Skeletal muscle tissue (tissue), 4 donors: ENCODE measurements around the gene CDSN. TPM values are rescaled to one million over a fixed set of nuclear protein-coding genes. Genes with fewer than 3 reads are reported as not detected.
A peak's percentile ranks its signal among the peaks of the same experiment; 100 is the strongest.

Source experiments
- H3K27ac ChIP-seq: one replicate; pipeline ENCODE4 v1.7.0; 2013; ENCODE audit warnings: mild to moderate bottlenecking, low read depth, low read length, inconsistent platforms
- H3K27me3 ChIP-seq, 3 donors: one replicate each; pipeline ENCODE4 v1.7.0; 2013; ENCODE audit warnings: low read length in 3 of 3; ENCODE audit not compliant: control insufficient read depth in 3 of 3, insufficient read depth in 3 of 3
- H3K36me3 ChIP-seq, 3 donors: one replicate each; pipeline ENCODE4 v1.7.0; 2013; ENCODE audit warnings: low read length in 3 of 3; ENCODE audit not compliant: control insufficient read depth in 3 of 3, insufficient read depth in 3 of 3
- H3K4me1 ChIP-seq, 3 donors: one replicate each; pipeline ENCODE4 v1.7.0; 2013; ENCODE audit warnings: low read length in 3 of 3, mild to moderate bottlenecking in 3 of 3; ENCODE audit not compliant: control insufficient read depth in 3 of 3, insufficient read depth in 3 of 3
- H3K4me3 ChIP-seq, 3 donors: one replicate each; pipeline ENCODE4 v1.7.0; 2013; ENCODE audit warnings: low read length in 3 of 3
- H3K9ac ChIP-seq, 3 donors: one replicate each; pipeline ENCODE4 v1.7.0; 2013; ENCODE audit warnings: low read length in 3 of 3, mild to moderate bottlenecking in 3 of 3, moderate library complexity in 2 of 3, low read depth in 1 of 3
- H3K9me3 ChIP-seq, 3 donors: one replicate each; pipeline ENCODE4 v1.7.0; 2013; ENCODE audit warnings: low read length in 3 of 3; ENCODE audit not compliant: control insufficient read depth in 3 of 3
- total RNA-seq: library from RNA; depleted of rRNA; stranded (reverse); fragments of >200 nt; gene quantifications from one replicate; pipeline ENCODE4 v1.2.3, GENCODE V29; 2014
- donor health status: Osteomylitis.

Gene CDSN
- total RNA-seq, 1 donor from 2014 or later, result not detected

DNA sequence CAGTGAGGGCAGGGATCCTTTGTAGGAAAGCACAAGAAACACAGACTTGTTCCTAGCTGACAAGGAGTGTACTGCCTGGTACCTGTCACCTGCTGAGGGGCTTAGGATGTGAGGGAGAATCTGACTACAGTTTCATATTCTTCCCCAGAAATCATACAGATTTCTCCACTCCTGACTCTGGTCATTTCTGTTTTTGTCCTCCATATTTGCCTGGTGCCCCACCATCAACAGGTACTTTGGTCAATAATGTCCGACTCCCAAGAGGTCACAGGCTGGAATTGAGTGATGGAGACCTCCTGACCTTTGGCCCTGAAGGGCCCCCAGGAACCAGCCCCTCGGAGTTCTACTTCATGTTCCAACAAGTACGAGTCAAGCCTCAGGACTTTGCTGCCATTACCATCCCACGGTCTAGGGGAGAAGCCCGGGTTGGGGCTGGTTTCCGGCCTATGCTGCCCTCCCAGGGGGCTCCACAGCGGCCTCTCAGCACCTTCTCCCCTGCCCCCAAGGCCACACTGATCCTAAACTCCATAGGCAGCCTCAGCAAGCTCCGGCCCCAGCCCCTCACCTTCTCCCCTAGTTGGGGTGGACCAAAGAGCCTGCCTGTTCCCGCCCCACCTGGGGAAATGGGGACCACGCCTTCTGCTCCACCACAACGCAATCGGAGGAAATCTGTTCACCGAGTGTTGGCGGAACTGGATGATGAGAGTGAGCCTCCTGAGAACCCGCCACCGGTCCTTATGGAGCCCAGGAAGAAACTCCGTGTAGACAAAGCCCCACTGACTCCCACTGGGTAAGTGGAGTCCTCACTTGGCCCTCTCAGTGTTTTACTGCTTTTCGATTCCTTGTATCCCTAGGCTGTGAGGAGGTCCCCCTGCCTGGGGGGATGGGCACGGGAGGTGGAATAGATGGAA, 41.2 kb upstream of the CDSN start:
- no peak overlapping the region for H3K4me3 ChIP-seq
- no peaks in the 10 kb centered on the region for H3K27me3 ChIP-seq
- H3K9me3 ChIP-seq, result no peaks in the 10 kb centered on the region
- H3K36me3 ChIP-seq, result peaks cover 0 to 4% (median 2%) of the 10 kb centered on the region in 3 donors
- H3K9ac ChIP-seq, result no peak overlapping the region
- peaks cover 19 to 25% (median 19%) of the 10 kb centered on the region in 3 donors for H3K4me1 ChIP-seq
- no peak overlapping the region for H3K27ac ChIP-seq

GRCh38 chr6:31158863-31159855, 38.9 kb upstream of the CDSN start:
- Histone ChIP-seq H3K9me3 (no peaks in the 10 kb centered on the region), H3K27ac (no peak overlapping the region), H3K36me3 (peaks cover 2 to 17% (median 15%) of the 10 kb centered on the region in 3 donors), H3K4me1 (peaks cover 19 to 35% (median 22%) of the 10 kb centered on the region in 3 donors), H3K27me3 (no peaks in the 10 kb centered on the region), H3K4me3 (peak overlapping the region; percentile 76 to 86 (median 82)), H3K9ac (peak overlapping the region; percentile 40 to 77 (median 76))

- peaks cover 19 to 35% (median 22%) of the 10 kb centered on the region in 3 donors for H3K4me1 ChIP-seq
- H3K9me3 ChIP-seq, result no peaks in the 10 kb centered on the region
- H3K36me3 ChIP-seq, result peaks cover 9 to 21% (median 16%) of the 10 kb centered on the region in 3 donors
- peak within 1 kb of the TSS; percentile 79 to 83 (median 81) for H3K9ac ChIP-seq
- H3K27me3 ChIP-seq, result no peaks in the 10 kb centered on the region
- peak within 1 kb of the TSS; percentile 76 for H3K27ac ChIP-seq
- peak within 1 kb of the TSS; percentile 76 to 86 (median 84) for H3K4me3 ChIP-seq
Observed at GRCh38 chr6:31158140-31158862, 38.1 kb upstream of the CDSN start, which contains the start of gene TCF19. TSS of gene TCF19 (plus strand) at chr6:31158589. CDS start at chr6:31159470, 881 bp downstream.

DNA sequence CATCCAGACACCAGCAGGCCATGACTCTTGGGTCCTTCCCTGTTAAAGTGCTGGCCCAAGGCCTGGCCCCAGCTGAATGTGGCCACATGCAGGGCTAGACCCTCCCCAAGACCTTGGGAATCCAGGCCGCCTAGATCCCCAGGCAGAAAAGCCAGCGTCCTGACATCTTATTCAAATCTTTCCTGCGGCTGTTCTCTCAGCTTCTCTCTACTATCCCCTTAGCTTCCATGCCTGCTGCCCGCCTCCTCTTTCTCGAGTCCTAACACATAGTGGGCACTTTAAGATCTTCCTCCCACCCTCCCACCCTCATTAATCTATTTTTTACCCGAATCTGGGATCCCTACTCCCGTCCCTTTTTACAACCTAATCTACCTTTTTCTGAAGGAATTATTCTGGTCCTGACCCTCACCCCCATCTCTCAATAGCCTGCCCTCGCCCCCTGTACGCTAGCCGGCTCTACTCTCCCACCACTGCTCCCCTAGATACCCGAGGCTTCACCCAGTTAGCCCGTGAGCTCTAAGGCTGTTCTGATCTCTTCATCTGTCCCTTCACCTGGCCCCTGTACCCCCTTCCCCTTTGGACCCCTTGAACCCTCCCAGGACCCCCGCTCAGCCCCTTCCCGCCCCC, 37.4 kb upstream of the CDSN start, which contains the start of gene CCHCR1:
Gene CCHCR1, minus strand, starts transcription at position 290 of the 627 bp plus-strand sequence. Its CDS starts 202 bp downstream, at position 88.
- peak within 1 kb of the TSS; percentile 76 for H3K27ac ChIP-seq
- no peaks in the 10 kb centered on the region for H3K27me3 ChIP-seq

GRCh38 chr6:31156641-31157040, 36.4 kb upstream of the CDSN start:
- no peak overlapping the region for H3K27ac ChIP-seq

More for the DNA sequence above, 37.4 kb upstream of the CDSN start, which contains the start of gene CCHCR1:
- Histone ChIP-seq H3K9ac (peak within 1 kb of the TSS; percentile 79 to 83 (median 81)), H3K9me3 (no peaks in the 10 kb centered on the region), H3K4me1 (peaks cover 19 to 35% (median 22%) of the 10 kb centered on the region in 3 donors), H3K36me3 (peaks cover 9 to 24% (median 14%) of the 10 kb centered on the region in 3 donors), H3K4me3 (peak within 1 kb of the TSS; percentile 76 to 86 (median 84))

DNA sequence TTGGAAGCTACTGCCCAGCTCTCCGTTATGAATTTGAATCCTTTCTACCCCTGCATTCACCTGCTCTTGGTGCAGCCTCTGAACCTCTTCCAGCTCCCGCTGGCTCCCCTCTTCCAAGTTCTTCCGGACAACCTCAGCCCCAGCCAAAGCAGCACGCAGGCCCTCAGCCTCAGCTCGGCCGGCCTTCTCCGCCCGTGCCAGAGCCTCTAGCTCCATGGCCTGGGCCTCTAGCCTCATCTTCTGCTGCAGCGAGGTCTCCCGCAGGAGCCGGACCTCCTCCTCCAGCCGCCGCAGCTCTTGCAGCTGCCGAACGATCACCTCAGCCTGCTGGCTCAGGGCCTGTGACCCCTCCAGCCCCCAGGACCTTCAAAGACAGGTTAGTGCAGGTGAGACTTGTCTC, 34.2 kb upstream of the CDSN start:
- H3K9ac ChIP-seq, result no peak overlapping the region
- H3K36me3 ChIP-seq, result peaks cover 23 to 45% (median 30%) of the 10 kb centered on the region in 3 donors
- H3K4me3 ChIP-seq, result no peak overlapping the region
- no peaks in the 10 kb centered on the region for H3K27me3 ChIP-seq
- no peak overlapping the region for H3K27ac ChIP-seq
- peaks cover 15 to 31% (median 20%) of the 10 kb centered on the region in 3 donors for H3K4me1 ChIP-seq
- H3K9me3 ChIP-seq, result no peaks in the 10 kb centered on the region

More at GRCh38 chr6:31156641-31157040, 36.4 kb upstream of the CDSN start:
- H3K27me3 ChIP-seq, result no peaks in the 10 kb centered on the region
- H3K9me3 ChIP-seq, result no peaks in the 10 kb centered on the region
- H3K36me3 ChIP-seq, result peaks cover 9 to 25% (median 14%) of the 10 kb centered on the region in 3 donors
- H3K4me3 ChIP-seq, result peak overlapping the region in 1 of 3 donors; percentile 10
- no peak overlapping the region for H3K9ac ChIP-seq
- peaks cover 19 to 35% (median 22%) of the 10 kb centered on the region in 3 donors for H3K4me1 ChIP-seq

GRCh38 chr6:31152781-31153180, 32.5 kb upstream of the CDSN start:
- no peak overlapping the region for H3K9ac ChIP-seq

GRCh38 chr6:31149827-31150447, 29.7 kb upstream of the CDSN start:
- Histone ChIP-seq H3K27me3 (no peaks in the 10 kb centered on the region), H3K9ac (no peak overlapping the region), H3K36me3 (peaks cover 33 to 57% (median 35%) of the 10 kb centered on the region in 3 donors), H3K4me3 (no peak overlapping the region), H3K9me3 (no peaks in the 10 kb centered on the region), H3K4me1 (no peaks in the 10 kb centered on the region), H3K27ac (no peak overlapping the region)

More at GRCh38 chr6:31152781-31153180, 32.5 kb upstream of the CDSN start:
- Histone ChIP-seq H3K9me3 (no peaks in the 10 kb centered on the region), H3K27ac (no peak overlapping the region), H3K27me3 (no peaks in the 10 kb centered on the region), H3K4me3 (no peak overlapping the region), H3K36me3 (peaks cover 28 to 56% (median 33%) of the 10 kb centered on the region in 3 donors), H3K4me1 (peaks cover 5 to 21% (median 11%) of the 10 kb centered on the region in 3 donors)
